H1 (cell line): ENCODE measurements around the gene SRD5A3. TPM values are rescaled to one million over a fixed set of nuclear protein-coding genes. Genes with fewer than 3 reads are reported as not detected.

Experiments
- CTCF ChIA-PET: fragments of 300-600 bp; sonication (Branson Sonifier 250); formaldehyde crosslinking; loops from one replicate; lab custom pipeline; 2021; ENCODE audit not compliant: partially characterized antibody; lab: Charles Lee
- POLR2A ChIA-PET: fragments of 300-600 bp; sonication (Branson Sonifier 250); formaldehyde crosslinking; loops from one replicate; lab custom pipeline; 2021; ENCODE audit warnings: inconsistent platforms; ENCODE audit not compliant: partially characterized antibody; lab: Charles Lee
- DNase-seq, 2 experiments: peaks; one replicate each; pipeline versions ENCODE4 v3.0.0 to v3.0.0-alpha.2; 2010 to 2022; ENCODE audit warnings: low spot score in 2 of 2, low read depth in 1 of 2, mixed read lengths in 1 of 2
- FAIRE-seq: peaks from 2 replicates; lab custom pipeline; 2011; peaks lifted over from hg19 to GRCh38; lab: Jason Lieb, UNC
- H2AFZ ChIP-seq: 2 replicates; pipeline ENCODE4 v1.8.1; 2012; ENCODE audit warnings: low read length, inconsistent platforms
- H2AK5ac ChIP-seq: 2 replicates; pipeline ENCODE4 v1.6.1; 2013; ENCODE audit warnings: low read depth, low read length
- H2BK120ac ChIP-seq: replicated peaks from 2 replicates; pipeline ENCODE3; 2013; ENCODE audit warnings: low read depth, low read length, inconsistent platforms
- H2BK12ac ChIP-seq: 2 replicates; pipeline ENCODE4 v1.6.1; 2013; ENCODE audit warnings: low read depth, low read length
- H2BK15ac ChIP-seq: 2 replicates; pipeline ENCODE4 v1.6.1; 2013; ENCODE audit warnings: low read length
- H2BK20ac ChIP-seq: 2 replicates; pipeline ENCODE4 v1.6.1; 2013; ENCODE audit warnings: low read length
- H2BK5ac ChIP-seq: 2 replicates; pipeline ENCODE4 v1.6.1; 2013; ENCODE audit warnings: low read depth, low read length
- H3K14ac ChIP-seq: 2 replicates; pipeline ENCODE4 v1.6.1; 2013; ENCODE audit warnings: inconsistent platforms; ENCODE audit not compliant: insufficient read length
- H3K18ac ChIP-seq: 2 replicates; pipeline ENCODE4 v1.6.1; 2013; ENCODE audit warnings: low read length; ENCODE audit errors: extremely low read depth
- H3K23ac ChIP-seq: 2 replicates; pipeline ENCODE4 v1.6.1; 2013; ENCODE audit warnings: inconsistent platforms; ENCODE audit not compliant: insufficient read length
- H3K23me2 ChIP-seq: 2 replicates; pipeline ENCODE4 v1.6.1; 2013; ENCODE audit warnings: low read depth, low read length
- H3K27ac ChIP-seq: 2 replicates; pipeline ENCODE4 v1.6.1; 2011; ENCODE audit warnings: low read depth, low read length, inconsistent platforms
- H3K27me3 ChIP-seq, 4 experiments: replicated peaks in 1 of 4; 1 replicate in 1 of 4; 2 replicates in 3 of 4; pipeline versions ENCODE4 v1.6.1 to v1.8.1; 2011 to 2013; ENCODE audit warnings: low read length in 3 of 4, mild to moderate bottlenecking in 3 of 4, inconsistent platforms in 2 of 4, mixed read lengths in 2 of 4, moderate library complexity in 1 of 4; ENCODE audit not compliant: control insufficient read depth in 3 of 4, insufficient read depth in 3 of 4; ENCODE audit errors: extremely low read depth in 1 of 4
- H3K36me3 ChIP-seq, 4 experiments: 2 replicates each; pipeline versions ENCODE4 v1.6.1 to v1.8.1; 2011 to 2013; ENCODE audit warnings: mild to moderate bottlenecking in 4 of 4, low read length in 3 of 4, moderate library complexity in 2 of 4, control low read depth in 1 of 4, inconsistent platforms in 1 of 4; ENCODE audit not compliant: insufficient read depth in 4 of 4, control insufficient read depth in 2 of 4
- H3K4ac ChIP-seq: replicated peaks from 2 replicates; pipeline ENCODE3; 2013; ENCODE audit warnings: low read length, low read depth, mixed read lengths, inconsistent platforms; ENCODE audit not compliant: insufficient read length
- H3K4me1 ChIP-seq, 4 experiments: replicated peaks in 1 of 4; 1 replicate in 1 of 4; 2 replicates in 3 of 4; pipeline versions ENCODE4 v1.6.1 to v1.8.1; 2011 to 2013; ENCODE audit warnings: low read length in 3 of 4, inconsistent platforms in 2 of 4, mixed read lengths in 1 of 4; ENCODE audit not compliant: insufficient read depth in 4 of 4, control insufficient read depth in 3 of 4
- H3K4me2 ChIP-seq, 2 experiments: 2 replicates each; pipeline versions ENCODE4 v1.6.1 to v1.8.1; 2011 to 2013; ENCODE audit warnings: low read depth in 2 of 2, low read length in 2 of 2, control low read depth in 1 of 2, inconsistent platforms in 1 of 2, mild to moderate bottlenecking in 1 of 2; ENCODE audit not compliant: insufficient read depth in 1 of 2
- H3K4me3 ChIP-seq, 4 experiments: fragments of 200-600, 300-600 bp in 1 of 4; sonication (generic), shearing (Covaris generic), sonication (Bioruptor Twin) in 1 of 4; 2 replicates each; pipeline versions ENCODE4 v1.5.1 to v1.8.1; 2011 to 2016; ENCODE audit warnings: low read length in 4 of 4, low read depth in 3 of 4, control low read depth in 2 of 4, inconsistent platforms in 2 of 4, mild to moderate bottlenecking in 2 of 4, mixed read lengths in 1 of 4, moderate library complexity in 1 of 4; ENCODE audit not compliant: insufficient read depth in 2 of 4; ENCODE audit errors: extremely low read depth in 1 of 4
- H3K56ac ChIP-seq: replicated peaks from 2 replicates; pipeline ENCODE3; 2013; ENCODE audit warnings: low read depth, mild to moderate bottlenecking, mixed read lengths, low read length, inconsistent platforms; ENCODE audit not compliant: insufficient read length
- H3K79me1 ChIP-seq: 2 replicates; pipeline ENCODE4 v1.6.1; 2013; ENCODE audit warnings: low read depth, low read length, control low read depth
- H3K79me2 ChIP-seq, 2 experiments: 2 replicates each; pipeline versions ENCODE4 v1.6.1 to v1.8.1; 2012 to 2013; ENCODE audit warnings: low read length in 2 of 2, mild to moderate bottlenecking in 2 of 2, inconsistent platforms in 1 of 2; ENCODE audit not compliant: insufficient read depth in 2 of 2, control insufficient read depth in 1 of 2
- H3K9ac ChIP-seq, 4 experiments: replicated peaks in 1 of 4; 1 replicate in 1 of 4; 2 replicates in 3 of 4; pipeline versions ENCODE4 v1.6.1 to v1.8.1; 2011 to 2013; ENCODE audit warnings: low read depth in 3 of 4, low read length in 3 of 4, control low read depth in 2 of 4, mild to moderate bottlenecking in 2 of 4, moderate library complexity in 2 of 4, inconsistent platforms in 1 of 4; ENCODE audit errors: extremely low read depth in 1 of 4
- H3K9me3 ChIP-seq, 2 experiments: 2 replicates each; pipeline versions ENCODE4 v1.6.1 to v1.8.1; 2012 to 2013; ENCODE audit warnings: mild to moderate bottlenecking in 2 of 2, moderate library complexity in 2 of 2, control low read depth in 1 of 2, inconsistent platforms in 1 of 2, low read depth in 1 of 2, low read length in 1 of 2, mixed read lengths in 1 of 2; ENCODE audit not compliant: insufficient read depth in 2 of 2
- H4K20me1 ChIP-seq, 2 experiments: replicated peaks in 1 of 2; 2 replicates each; pipeline versions ENCODE3 to v1.8.1; 2011 to 2013; ENCODE audit warnings: inconsistent platforms in 2 of 2, low read length in 2 of 2, mild to moderate bottlenecking in 1 of 2; ENCODE audit not compliant: insufficient read depth in 2 of 2, control insufficient read depth in 1 of 2
- H4K5ac ChIP-seq: 2 replicates; pipeline ENCODE4 v1.6.1; 2013; ENCODE audit warnings: low read length, low read depth, mixed read lengths, inconsistent platforms; ENCODE audit not compliant: insufficient read length
- H4K8ac ChIP-seq: 2 replicates; pipeline ENCODE4 v1.8.0; 2013; ENCODE audit warnings: mild to moderate bottlenecking, moderate library complexity, low read length, inconsistent platforms; ENCODE audit not compliant: insufficient read depth; ENCODE audit errors: extremely low read depth
- H4K91ac ChIP-seq: replicated peaks from 2 replicates; pipeline ENCODE3; 2013; ENCODE audit warnings: low read length, mixed read lengths, inconsistent platforms; ENCODE audit not compliant: insufficient read length
- CEBPB ChIP-seq: IDR thresholded peaks from 2 replicates; pipeline ENCODE4 v1.6.1; 2012; ENCODE audit warnings: low read depth, low read length
- CHD2 ChIP-seq: IDR thresholded peaks from 2 replicates; pipeline ENCODE4 v1.6.1; 2012; ENCODE audit warnings: low read length, improper control_type of control experiment
- FOSL1 ChIP-seq: IDR thresholded peaks from 2 replicates; pipeline ENCODE4 v1.6.1; 2011; ENCODE audit warnings: mild to moderate bottlenecking, low read depth, low read length, moderate library complexity; ENCODE audit not compliant: insufficient read depth
- GABPA ChIP-seq: IDR thresholded peaks from 2 replicates; pipeline ENCODE4 v1.6.1; 2011; ENCODE audit warnings: mild to moderate bottlenecking, low read length, moderate library complexity, borderline replicate concordance; ENCODE audit not compliant: insufficient read depth
- JUN ChIP-seq: IDR thresholded peaks from 2 replicates; pipeline ENCODE4 v1.6.1; 2011; ENCODE audit warnings: low read depth, mild to moderate bottlenecking, improper control_type of control experiment, low read length
- JUND ChIP-seq: IDR thresholded peaks from 2 replicates; pipeline ENCODE4 v1.6.1; 2011; ENCODE audit warnings: mild to moderate bottlenecking, improper control_type of control experiment, low read length
- KDM5A ChIP-seq: fragments of 200-600 bp; IDR thresholded peaks from 2 replicates; pipeline ENCODE4 v1.7.1; 2012; ENCODE audit warnings: mild to moderate bottlenecking, low read length, inconsistent platforms, mixed read lengths
- RAD21 ChIP-seq, 2 experiments: IDR thresholded peaks in 1 of 2; conservative IDR thresholded peaks in 1 of 2; 2 replicates each; pipeline ENCODE4 v1.6.1; 2011; ENCODE audit warnings: low read depth in 2 of 2, low read length in 2 of 2, improper control_type of control experiment in 1 of 2, inconsistent platforms in 1 of 2, mild to moderate bottlenecking in 1 of 2, moderate library complexity in 1 of 2
- SP2 ChIP-seq: IDR thresholded peaks from 2 replicates; pipeline ENCODE4 v1.6.1; 2012; ENCODE audit warnings: mild to moderate bottlenecking, low read length, inconsistent platforms
- TCF12 ChIP-seq: IDR thresholded peaks from 2 replicates; pipeline ENCODE4 v1.6.1; 2011; ENCODE audit warnings: low read depth, mild to moderate bottlenecking, low read length
- WGBS, 2 experiments: shearing (Covaris generic) in 1 of 2; methylation state at CpG; one replicate each; pipeline versions ENCODE4 v1.1.6 to v1.1.7; 2013 to 2015; ENCODE audit warnings: low lambda C conversion rate in 2 of 2, mixed read lengths in 2 of 2, inconsistent platforms in 1 of 2, low coverage in 1 of 2, missing lambda C conversion rate in 1 of 2; ENCODE audit not compliant: insufficient replicate concordance in 2 of 2, insufficient coverage in 1 of 2, insufficient read length in 1 of 2; ENCODE audit errors: extremely low coverage in 1 of 2, missing lambda C conversion rate in 1 of 2; 5-methylcytosine and 5-hydroxymethylcytosine counted together
- polyA plus RNA-seq, 7 experiments: library from polyadenylated mRNA; depleted of rRNA in 3 of 7; stranded (reverse) in 5 of 7; unstranded in 2 of 7; fragments of >200 nt in 5 of 7; fragments of 200-250 nt in 2 of 7; gene quantifications; 1 replicate in 5 of 7; 2 replicates in 1 of 7; 4 replicates in 1 of 7; pipeline versions ENCODE4 v1.2.1 to v1.2.3, GENCODE V29; 2011 to 2013; ENCODE audit warnings: missing spikeins in 2 of 7, mixed read lengths in 2 of 7
- total RNA-seq: library from RNA; stranded (reverse); fragmentation: NEBNext Ultra II Directional; extraction: Animal tissue kit (Norgen Biotek cat#: 25700); gene quantifications from 2 replicates; pipeline ENCODE4 v1.2.1, GENCODE V29; 2021
- TF ChIP-seq, protein P1 (sequence below), 3 experiments: IDR thresholded peaks; 1 replicate in 2 of 3; 2 replicates in 1 of 3; pipeline versions ENCODE4 v1.5.1 to v1.6.1; 2011; ENCODE audit warnings: low read length in 3 of 3, mild to moderate bottlenecking in 3 of 3, inconsistent platforms in 2 of 3, low read depth in 1 of 3, moderate library complexity in 1 of 3; ENCODE audit not compliant: insufficient read depth in 1 of 3; ENCODE audit errors: control extremely low read depth in 1 of 3

The SRD5A3 gene
- total and polyA plus RNA-seq, 2 of the 8 experiments (the other 6 are each of a cell fraction or from before 2014, with no cell fraction given): 19.6 to 34.6 TPM

DNA sequence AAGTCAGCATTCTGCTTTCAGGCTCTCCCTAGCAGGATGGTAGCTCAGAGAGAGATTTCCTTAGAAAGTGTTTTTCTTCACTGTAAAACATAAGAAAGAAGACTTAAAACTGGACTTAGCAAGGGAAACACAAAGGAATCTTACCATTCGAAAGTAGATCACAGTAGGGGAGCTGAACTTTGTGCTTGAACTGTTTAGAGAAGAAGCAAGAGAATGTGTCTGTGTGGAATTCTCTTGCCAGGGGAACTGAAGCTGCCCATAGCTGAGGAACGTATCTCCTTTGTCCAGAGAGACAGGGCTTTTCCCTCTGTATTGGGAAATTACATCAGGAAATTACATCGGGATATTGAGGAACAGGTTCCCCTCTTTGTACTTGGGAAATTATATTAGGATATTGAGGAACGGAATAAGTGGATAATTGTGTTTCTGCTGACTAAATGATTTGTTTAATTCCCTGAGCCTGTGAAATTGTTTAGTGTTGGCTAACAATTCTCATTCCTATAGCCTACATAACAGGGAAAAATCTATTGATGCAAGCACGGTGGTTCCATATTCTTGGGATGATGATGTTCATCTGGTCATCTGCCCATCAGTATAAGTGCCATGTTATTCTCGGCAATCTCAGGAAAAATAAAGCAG lies 21.2 kb downstream of the SRD5A3 start:
- Histone ChIP-seq H2BK12ac (no peak overlapping the region), H3K4ac (no peak overlapping the region), H3K23me2 (peaks cover 3% of the 10 kb centered on the region; the same call in 1 of the 2 replicates), H3K4me2 (no peak overlapping the region), H3K9ac (no peak overlapping the region), H2AFZ (no peak overlapping the region), H2BK15ac (no peak overlapping the region), H3K27ac (no peak overlapping the region), H4K20me1 (no peaks in the 10 kb centered on the region), H4K5ac (no peak overlapping the region), H3K9me3 (no peaks in the 10 kb centered on the region), H3K79me2 (no peaks in the 10 kb centered on the region), H2BK20ac (no peak overlapping the region), H2BK120ac (no peak overlapping the region), H3K27me3 (no peaks in the 10 kb centered on the region), H4K91ac (no peak overlapping the region), H4K8ac (no peak overlapping the region), H3K36me3 (peaks cover 0 to 2% (median 0%) of the 10 kb centered on the region in 4 experiments; a peak in 1 of 8 replicates), H3K56ac (no peak overlapping the region), H3K23ac (no peak overlapping the region), H2AK5ac (0 out of 2 replicates have a peak overlapping the region, but pooled peaks have one; percentile 29), H3K4me1 (peaks cover 6 to 20% (median 11%) of the 10 kb centered on the region in 4 experiments; a peak in 6 of 7 replicates), H2BK5ac (no peak overlapping the region), H3K14ac (no peak overlapping the region), H3K18ac (no peak overlapping the region), H3K4me3 (no peak overlapping the region), H3K79me1 (no peaks in the 10 kb centered on the region)
- CTCF ChIA-PET: interaction anchor here (0.9 to 1.6 kb wide), 6 partner anchors 10 to 183 kb away, joined by 3 to 4 read pairs (median 3); no protein-coding TSS in a partner anchor
- 91% methylated on average over 6 of the region's 6 CpGs; no CpG with 5 or more reads in 1 of the 2 experiments for WGBS, 2 experiments
- TF ChIP-seq TCF12 (no peak), RAD21 (IDR thresholded peaks at IDR 0.05 in 1 of 2, conservative IDR thresholded peaks at IDR 0.05 in 1 of 2; ENCODE audit: low read depth in 2 of 2, low read length in 2 of 2) (no peak), JUN (no peak), CEBPB (no peak), FOSL1 (no peak), JUND (no peak), GABPA (no peak), KDM5A (no peak), SP2 (no peak), CHD2 (no peak)
- TF ChIP-seq, protein P1, sequence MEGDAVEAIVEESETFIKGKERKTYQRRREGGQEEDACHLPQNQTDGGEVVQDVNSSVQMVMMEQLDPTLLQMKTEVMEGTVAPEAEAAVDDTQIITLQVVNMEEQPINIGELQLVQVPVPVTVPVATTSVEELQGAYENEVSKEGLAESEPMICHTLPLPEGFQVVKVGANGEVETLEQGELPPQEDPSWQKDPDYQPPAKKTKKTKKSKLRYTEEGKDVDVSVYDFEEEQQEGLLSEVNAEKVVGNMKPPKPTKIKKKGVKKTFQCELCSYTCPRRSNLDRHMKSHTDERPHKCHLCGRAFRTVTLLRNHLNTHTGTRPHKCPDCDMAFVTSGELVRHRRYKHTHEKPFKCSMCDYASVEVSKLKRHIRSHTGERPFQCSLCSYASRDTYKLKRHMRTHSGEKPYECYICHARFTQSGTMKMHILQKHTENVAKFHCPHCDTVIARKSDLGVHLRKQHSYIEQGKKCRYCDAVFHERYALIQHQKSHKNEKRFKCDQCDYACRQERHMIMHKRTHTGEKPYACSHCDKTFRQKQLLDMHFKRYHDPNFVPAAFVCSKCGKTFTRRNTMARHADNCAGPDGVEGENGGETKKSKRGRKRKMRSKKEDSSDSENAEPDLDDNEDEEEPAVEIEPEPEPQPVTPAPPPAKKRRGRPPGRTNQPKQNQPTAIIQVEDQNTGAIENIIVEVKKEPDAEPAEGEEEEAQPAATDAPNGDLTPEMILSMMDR (IDR thresholded peaks at IDR 0.05; ENCODE audit: control extremely low read depth in 1 of 3, insufficient read depth in 1 of 3, low read depth in 1 of 3, low read length in 3 of 3): no peak
- DNase-seq (no peak), FAIRE-seq (peak; percentile 70)
- POLR2A ChIA-PET: no interaction called here
